Amygdala (tissue), 56 donors: ENCODE measurements around the gene THY1.
A peak's percentile ranks its signal among the peaks of the same experiment; 100 is the strongest.
"Not testable (repeated sequence)": the region's sequence is repeated elsewhere in the genome, so short reads cannot be mapped to it uniquely, and the experiment has no call there.

Experiments used
- DNase-seq, 56 donors: peaks; one replicate each; lab custom pipeline; 2025; lab: John Stamatoyannopoulos, UW

The THY1 gene

GRCh38 chr11:119419834-119420492 is 3.0 kb downstream of the THY1 start:
- no peak for DNase-seq

GRCh38 chr11:119419246-119419645 is 3.7 kb downstream of the THY1 start:
- DNase-seq = no peak

DNA sequence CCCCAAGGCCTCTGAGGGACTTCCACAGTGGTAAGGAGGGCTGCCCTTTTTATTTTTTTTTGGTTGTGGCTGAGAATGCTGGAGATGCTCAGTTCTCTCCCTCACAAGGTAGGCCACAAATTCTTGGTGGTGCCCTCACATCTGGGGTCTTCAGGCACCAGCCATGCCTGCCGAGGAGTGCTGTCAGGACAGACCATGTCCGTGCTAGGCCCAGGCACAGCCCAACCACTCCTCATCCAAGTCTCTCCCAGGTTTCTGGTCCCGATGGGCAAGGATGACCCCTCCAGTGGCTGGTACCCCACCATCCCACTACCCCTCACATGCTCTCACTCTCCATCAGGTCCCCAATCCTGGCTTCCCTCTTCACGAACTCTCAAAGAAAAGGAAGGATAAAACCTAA is 4.2 kb downstream of the THY1 start:
- no peak for DNase-seq

DNA sequence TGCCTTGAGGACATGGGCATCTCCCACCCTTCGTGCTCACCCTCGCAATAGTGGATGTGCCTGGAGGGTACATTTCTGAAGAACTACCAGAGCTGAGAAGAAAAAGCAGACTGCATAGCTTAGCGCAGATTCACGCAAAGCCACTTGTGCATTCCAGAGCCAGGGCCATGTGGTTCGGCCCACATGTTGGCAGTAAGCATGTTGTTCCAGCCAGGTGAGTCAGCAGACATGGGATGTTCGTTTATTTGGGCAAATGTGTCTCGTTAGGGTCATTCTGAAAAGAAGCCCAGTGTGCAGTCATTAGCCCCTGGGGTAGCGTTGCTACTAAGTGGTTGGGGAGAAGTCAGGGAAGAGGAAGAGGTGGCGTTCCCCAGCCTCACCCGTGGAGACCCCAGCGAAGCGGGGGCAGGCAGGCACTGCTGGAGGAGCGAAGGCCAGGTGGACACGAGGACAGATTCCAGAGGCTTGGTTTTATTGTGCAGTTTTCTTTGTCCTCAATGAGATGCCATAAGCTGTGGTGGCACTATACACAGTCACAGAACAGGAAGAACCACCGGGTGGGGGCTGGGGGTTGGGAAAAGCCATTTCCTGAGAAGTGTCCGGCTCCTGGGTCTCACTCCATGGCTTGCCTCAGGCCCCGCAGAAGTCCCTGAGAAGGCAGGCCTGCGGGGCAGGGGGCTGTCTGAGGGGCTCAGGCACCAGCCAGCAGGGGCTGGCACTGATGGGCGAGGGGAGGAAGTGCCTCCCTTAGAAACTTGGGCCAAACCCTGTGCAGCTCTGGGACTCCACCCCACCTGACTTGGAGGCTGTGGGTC is 5.0 kb downstream of the THY1 start:
- DNase-seq = peak in 1 of 56 donors; percentile 28

DNA sequence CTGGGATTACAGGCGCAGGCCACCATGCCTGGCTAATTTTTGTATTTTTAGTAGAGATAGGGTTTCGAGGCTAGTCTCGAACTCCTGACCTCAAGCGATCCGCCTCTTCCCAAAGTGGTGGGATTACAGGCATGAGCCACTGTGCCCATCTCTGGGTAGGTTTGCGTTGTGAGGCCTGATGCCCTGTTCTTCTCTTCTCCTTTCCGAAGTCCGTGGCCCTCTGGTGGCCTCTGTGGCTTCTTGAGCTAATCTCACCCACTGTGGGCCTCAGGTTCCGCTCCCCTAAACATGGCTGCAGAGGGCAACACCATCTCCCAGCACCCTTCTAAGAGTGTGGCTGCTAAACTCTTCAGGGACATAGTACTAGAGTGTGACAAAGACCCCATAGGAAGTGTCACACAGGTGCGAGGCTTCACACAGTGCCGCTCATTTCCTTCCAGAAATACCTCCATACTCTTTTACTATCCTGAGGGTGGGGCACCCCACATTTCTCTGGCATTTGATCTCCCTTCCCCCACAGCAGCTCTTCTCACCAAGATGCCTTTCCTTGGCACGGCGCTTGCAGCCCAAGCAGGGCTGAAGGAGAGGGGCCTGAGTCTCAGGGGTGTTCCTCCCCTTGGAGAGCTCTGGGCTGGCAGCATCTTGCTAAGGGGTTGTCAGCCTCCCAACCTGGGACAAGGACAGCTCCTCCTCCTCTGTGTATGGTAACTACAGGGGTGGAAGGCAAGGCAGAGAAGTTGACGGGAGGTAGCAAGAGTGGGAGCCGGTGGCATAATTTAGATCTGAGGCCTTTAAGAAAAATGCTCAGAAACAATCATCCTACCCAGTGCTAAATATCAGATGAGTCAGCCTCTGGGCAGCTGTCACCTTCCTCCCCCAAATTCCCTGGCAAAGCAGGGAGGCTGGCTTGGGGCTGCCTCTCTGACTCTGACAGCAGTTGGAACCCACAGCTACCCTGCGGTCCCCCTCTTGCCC is 6.1 kb downstream of the THY1 start:
- peak in 8 of 56 donors; percentile 17 to 50 (median 42) for DNase-seq

GRCh38 chr11:119415966-119416365 is 7.0 kb downstream of the THY1 start:
- no peak for DNase-seq

DNA sequence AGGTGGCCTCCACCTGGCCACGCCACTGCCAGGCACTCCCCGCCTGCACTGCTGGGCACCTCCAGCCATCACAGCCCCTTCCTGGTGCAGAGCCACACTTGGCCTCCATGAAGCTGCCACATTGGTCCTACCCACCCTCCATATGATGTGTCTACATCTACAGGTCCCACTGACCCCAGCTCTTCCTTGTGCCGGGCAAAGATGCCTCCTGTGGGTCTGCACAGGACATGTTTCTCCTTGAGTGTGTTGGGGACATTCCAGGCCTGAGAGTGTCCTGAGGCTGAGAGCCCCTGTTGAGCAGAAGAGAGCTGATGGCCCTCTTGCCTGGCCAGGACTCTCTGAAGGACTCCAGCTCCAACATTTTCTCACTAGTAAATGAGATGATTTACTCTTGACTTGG is 7.5 kb downstream of the THY1 start:
- DNase-seq = no peak

- DNase-seq = no peak
Measured at GRCh38 chr11:119414734-119415133, 8.2 kb downstream of the THY1 start.

- DNase-seq = no peak
Measured at GRCh38 chr11:119414321-119414720, 8.7 kb downstream of the THY1 start.

DNA sequence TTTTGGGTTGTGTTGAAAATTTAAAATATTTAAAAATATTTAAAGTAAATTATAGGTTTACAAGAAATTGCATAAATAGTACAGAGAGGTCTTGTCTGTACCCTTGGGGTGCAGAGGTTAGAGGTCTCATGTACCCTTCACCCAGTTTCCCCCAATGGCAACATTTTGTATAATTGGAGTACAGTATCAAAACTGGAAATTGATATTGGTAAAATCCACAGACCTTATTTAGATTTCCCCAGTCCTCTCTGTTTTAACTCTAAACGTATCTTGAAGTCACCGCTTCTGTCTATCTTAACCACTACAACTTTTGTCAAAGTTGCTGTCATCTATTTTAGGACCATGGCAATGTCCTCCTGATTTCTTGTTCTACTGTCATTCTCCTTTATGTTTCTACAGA is 10.9 kb downstream of the THY1 start:
- no peak for DNase-seq

DNA sequence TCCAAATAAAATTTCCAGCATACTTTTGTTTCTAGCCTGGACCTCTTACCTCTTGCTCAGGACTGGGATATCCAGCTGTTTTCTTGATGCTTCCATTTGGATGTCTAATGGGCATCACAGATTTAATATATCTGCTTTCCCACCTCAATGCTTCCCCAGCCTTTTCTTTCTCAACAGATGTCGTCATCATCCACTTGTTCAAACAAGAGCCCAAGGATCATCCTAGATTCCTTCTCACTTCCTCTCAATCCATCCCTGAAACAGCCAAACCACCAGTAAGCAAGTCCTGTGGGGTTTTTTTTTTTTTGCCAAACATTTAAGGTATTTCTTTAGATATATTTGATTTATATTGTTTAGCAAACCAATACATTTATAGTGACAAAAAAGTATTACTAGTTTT is 12.5 kb downstream of the THY1 start:
- no peak for DNase-seq

DNA sequence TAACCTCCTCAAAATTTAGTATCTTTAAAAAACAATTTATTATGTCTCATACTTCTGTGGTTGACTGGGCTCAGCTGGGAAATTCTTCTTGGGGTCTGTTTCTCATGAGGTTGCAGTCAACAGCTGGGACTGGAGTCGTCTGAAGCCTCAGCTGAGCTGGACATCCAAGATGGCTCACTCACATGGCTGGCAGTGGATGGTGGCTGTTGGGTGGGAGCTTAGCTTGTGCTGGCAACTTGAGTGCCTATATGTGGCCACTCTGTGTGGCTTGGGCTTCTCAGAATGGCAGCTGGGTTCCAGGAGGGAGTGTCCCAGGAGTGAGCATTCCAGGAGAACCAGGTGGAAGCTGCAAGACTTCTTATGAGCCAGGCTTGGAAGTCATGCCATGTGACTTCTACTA is 13.2 kb downstream of the THY1 start:
- DNase-seq = no peak

DNA sequence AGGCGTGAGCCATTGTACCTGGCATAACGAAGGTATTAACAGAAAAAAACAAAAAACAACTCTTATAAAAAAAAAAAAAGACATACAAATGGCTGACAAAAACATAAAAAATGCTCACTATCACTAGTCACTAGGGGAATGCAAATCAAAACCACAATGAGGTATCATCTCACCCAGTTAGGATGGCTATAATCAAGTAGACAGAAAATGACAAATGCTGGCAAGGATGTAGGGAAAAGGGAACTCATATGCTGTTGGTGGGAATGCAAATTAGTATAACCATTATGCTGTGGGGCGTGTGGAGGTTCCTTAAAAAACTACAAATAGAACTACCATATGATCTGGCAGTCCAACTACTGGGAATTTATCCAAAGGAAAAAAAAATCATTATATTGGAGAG is 17.0 kb downstream of the THY1 start:
- no peak for DNase-seq

DNA sequence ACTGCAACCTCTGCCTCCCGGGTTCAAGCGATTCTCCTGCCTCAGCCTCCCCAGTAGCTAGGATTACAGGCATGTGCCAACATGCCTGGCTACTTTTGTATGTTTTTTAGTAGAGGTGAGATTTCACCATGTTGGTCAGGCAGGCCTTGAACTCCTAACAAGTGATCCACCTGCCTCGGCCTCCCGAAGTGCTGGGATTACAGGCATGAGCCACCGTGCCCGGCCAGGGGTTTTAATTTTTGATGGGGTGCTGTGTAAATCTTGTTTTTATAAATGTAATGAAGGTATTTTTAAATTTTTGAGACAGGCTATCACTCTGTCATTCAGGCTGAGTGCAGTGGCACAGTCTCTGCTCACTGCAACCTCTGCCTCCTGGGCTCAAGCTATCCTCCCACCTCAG is 17.5 kb downstream of the THY1 start:
- not testable (repeated sequence) for DNase-seq

GRCh38 chr11:119404872-119405271 is 18.1 kb downstream of the THY1 start:
- no peak for DNase-seq

GRCh38 chr11:119403021-119403420 is 20.0 kb downstream of the THY1 start:
- DNase-seq = no peak

DNA sequence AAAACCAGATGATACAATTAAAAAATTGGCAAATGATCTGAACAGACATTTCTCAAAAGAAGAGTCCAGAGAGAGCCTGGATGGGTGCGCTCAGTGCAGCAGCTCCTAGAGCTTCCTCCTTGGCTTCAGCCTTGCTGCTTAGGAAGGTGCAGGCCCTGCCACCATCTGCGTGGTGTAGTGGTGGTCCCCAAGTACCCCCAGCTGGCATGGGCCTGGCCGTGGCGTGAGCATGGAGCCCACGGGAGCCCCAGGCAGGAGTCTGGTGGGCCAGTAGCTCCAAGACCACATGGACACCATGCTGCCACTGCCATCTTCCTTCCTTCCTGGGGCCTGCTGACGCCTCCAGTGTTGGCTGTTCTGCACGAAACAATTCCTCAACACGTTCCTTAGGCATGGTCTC is 20.5 kb downstream of the THY1 start:
- no peak for DNase-seq

GRCh38 chr11:119400860-119401259 is 22.1 kb downstream of the THY1 start:
- no peak for DNase-seq

GRCh38 chr11:119397740-119398139 is 25.2 kb downstream of the THY1 start:
- no peak for DNase-seq

DNA sequence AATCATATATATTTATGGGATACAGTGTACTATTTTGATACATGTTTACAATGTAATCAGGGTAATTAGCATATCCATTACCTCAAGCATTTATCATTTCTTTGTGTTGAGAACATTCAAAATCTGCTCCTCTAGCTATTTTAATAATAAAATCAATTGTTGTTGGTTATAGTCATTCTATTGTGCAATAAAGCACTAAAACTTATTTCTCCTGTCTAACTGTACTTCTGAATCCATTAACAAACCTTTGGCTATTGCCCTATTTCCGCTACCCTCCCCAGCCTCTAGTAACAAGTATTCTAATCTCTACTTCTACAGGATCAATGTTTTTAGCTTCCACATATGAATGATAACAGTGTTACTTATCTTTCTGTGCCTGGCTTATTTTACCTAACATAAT is 26.1 kb downstream of the THY1 start:
- no peak for DNase-seq

DNA sequence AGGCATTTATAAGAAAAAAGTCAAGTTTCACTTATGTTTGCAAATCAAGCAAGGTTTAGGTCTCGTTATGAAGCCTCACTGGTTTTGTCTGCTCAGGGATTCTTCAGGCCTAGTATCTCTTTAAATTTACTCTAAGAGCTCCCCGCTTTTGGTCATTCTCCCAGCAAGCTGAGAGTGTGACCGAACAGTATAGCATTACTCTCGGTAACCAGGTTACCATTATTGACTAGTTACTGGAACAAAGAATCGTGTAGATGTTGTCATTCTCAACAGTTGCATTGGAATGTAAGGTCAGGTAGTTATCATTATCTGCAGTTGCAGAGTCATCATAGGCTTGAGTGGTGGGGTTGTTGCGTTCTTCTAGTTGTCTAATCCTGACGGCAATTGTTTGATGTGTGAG is 31.7 kb downstream of the THY1 start:
- DNase-seq = no peak
